Posterior cingulate gyrus (tissue), 11 donors: ENCODE data around the gene MYO6.
"Not testable (repeated sequence)": the region's sequence is repeated elsewhere in the genome, so short reads cannot be mapped to it uniquely, and the experiment has no call there.

ENCODE experiments used
- DNase-seq, 10 donors: peaks; one replicate each; pipeline versions ENCODE4 v3.0.0 to v3.0.0-alpha.2; 2020 to 2021; ENCODE audit warnings: mixed read lengths in 3 of 10
- intact Hi-C: fragments of 100-400 bp; cut with DNase I; formaldehyde crosslinking; loops from one replicate; pipeline ENCODE4 v1.15.1; 2023

The MYO6 gene

DNA sequence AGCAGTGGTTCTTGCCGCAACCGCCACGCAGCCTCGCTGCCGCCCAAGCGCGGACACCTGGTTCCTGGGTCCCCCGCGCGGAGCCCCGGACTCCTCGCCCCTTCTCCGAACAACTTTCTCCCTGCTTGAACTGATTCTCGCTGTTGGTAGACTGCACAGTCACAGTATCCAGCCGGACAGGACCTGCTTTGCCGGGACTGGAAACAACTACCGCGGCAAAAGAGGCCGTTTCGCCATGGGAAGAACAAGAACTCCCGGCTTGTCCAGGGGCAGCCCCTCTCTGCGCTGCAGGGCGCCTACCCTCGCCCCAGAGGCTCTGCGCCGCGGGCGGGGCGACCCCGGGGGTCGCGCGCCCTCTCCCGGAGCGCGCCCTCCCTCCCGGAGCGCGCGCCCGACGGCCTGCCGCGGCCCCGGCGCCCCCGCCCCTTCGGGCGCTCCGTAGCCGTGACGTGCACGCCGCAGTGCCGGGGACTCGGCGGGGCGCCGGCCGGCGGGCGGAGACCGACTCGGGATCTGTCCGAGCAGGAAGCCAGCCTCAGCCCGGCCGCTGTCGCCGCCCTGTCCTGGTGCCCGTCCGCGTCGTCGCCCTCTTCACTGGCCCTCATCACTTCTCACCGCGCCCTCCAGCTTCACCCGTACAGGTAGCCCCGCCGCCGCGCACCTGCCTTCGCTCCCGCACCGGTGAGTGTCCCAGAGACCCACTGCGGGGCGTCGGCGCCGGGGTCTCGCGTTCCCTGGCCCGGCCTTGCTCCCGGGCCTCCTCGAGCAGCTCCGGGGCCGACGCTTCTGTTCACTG, at the start of gene MYO6:
Gene MYO6, plus strand, starts transcription at position 497 of the 796 bp plus-strand sequence. CDS start 68,309 bp downstream, outside the sequence.
- DNase-seq, result peak; percentile 59 to 97 (median 78)
- intact Hi-C loops, result loop anchor here (5.0 kb wide), 1 partner anchor 147 kb away; the partner anchor contains the start of gene SENP6

- DNase-seq, intact Hi-C loops: not testable (repeated sequence)
Observed at GRCh38 chr6:75708334-75708733, 40.7 kb upstream of the MYO6 start.

DNA sequence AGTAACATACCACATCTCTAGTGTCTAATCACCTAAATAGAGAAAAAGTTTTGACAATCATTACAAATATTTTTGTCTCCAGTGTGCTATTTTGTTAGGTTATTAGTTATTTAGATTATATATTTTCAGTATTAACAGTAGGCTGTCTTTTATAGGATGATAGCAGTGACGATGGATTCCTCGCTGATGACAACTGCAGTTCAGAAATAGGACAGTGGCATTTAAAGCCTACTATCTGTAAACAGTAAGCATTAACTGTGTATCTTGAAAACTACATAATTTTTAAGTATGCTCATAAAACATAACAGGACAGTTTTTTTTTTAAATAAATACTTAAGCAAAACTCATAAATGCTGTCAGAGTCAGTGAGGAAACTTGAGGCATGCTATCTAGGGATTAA, 37.9 kb upstream of the MYO6 start:
- intact Hi-C loops, result no loop called here
- DNase-seq, result no peak

DNA sequence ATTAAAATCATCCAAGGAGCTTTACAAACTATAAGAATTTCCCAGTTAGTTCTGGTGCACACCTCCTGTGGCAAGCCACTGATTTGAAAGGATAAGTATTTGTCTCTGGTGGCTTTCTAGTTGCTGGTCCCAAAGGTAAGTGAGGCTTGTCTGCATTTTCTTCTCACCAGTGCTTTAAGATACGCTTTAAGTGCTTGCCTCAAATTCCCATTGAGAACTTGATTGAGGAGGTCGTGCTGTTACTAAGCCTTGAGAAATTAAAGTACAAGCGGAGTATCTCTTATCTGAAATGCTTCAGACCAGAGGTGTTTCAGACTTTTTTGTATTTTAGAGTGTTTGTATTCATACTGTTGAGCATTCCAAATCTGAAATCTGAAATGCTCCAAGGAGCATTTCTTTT, 29.9 kb upstream of the MYO6 start:
- no peak for DNase-seq
- intact Hi-C loops, result no loop called here

GRCh38 chr6:75723382-75723781, 25.7 kb upstream of the MYO6 start:
- no peak for DNase-seq
- intact Hi-C loops, result no loop called here

DNA sequence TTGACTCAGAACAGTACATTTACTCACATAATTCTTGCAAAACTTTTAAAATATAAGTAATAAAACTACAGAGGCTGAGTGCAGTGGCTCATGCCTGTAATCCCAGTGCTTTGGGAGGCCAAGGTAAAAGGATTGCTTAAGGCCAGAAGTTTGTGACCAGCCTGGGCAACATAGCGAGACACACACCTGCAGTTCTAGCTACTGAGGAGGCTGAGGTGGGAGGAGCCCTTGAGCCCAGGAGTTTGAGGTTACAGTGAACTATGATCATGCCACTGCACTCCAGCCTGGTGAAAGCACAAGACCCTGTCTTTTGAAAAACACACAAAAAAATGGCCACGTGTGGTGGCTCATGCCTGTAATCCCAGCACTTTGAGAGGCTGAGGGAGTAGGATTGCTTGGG, 21.8 kb upstream of the MYO6 start:
- DNase-seq, result no peak

DNA sequence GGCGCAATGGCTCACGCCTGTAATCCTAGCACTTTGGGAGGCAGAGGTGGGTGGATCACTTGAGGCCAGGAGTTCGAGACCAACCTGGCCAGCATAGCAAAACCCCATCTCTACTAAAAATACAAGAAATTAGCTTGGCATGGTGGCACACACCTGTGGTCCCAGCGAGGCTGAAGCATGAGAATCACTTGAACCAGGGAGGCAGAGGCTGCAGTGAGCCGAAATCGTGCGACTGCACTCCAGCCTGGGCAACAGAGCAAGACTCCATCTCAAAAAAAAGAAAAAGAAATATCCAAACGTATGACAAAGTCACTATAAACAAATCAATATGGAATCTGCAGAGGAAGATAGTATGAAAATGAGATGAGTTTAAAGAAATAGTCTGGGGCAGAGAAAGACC, 18.0 kb upstream of the MYO6 start:
- DNase-seq, intact Hi-C loops: not testable (repeated sequence)

More for the DNA sequence above, 21.8 kb upstream of the MYO6 start:
- intact Hi-C loops, result no loop called here

DNA sequence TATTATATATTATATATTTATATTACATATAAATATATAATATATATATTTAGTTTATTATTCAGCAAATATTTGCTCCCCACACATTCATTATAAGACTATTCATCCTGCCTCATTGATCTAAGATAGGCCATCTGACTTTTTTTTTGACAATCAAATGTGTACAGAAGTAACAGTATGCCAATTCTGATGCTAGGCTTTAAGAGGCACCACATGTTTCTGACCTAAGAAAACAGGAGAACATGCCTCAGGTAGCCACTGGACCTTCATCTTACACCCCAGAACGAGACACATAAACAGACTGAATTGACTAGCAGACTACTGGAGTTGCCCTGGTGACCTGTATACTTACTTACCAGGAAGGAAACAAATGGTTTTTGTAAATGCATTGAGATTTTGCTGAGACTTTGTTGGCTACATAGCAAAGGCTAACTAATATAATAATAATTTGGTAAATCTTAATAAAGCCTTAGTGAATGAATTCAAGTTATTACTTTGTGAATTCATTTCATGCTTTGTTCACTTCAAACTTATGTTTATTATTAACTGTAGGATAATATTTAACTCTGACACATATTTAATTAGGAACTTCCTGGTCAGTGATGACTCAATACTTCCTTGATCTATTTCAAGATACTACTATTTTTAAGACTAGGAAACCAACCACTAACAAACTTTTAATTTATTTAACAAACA, 13.4 kb upstream of the MYO6 start:
- DNase-seq, result no peak

DNA sequence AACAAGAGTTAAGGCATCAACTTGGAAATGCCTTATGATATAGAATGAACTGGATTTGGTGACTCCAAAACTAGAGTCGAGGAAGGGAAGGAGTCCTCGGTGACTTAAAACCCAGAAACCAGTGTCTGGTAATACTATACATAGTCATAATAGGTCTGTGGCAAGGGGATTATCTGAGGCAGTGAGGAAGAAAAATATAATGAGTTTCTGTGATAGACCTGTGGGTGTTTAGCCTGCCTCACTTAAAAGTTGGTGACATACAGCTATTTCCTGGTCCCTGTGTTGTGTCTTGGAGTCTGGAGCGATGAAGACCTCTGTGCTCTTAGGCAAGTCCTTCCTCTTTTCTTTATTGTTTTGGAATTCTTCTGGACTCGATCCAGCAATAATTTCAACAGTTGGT, 5.1 kb upstream of the MYO6 start:
- no peak for DNase-seq
- intact Hi-C loops, result no loop called here

More for the DNA sequence above, 13.4 kb upstream of the MYO6 start:
- intact Hi-C loops, result no loop called here

GRCh38 chr6:75745404-75745803, 3.6 kb upstream of the MYO6 start:
- no peak for DNase-seq
- intact Hi-C loops, result loop anchor here (5.0 kb wide), 1 partner anchor 143 kb away; the partner anchor contains the start of gene SENP6

GRCh38 chr6:75746221-75746620, 2.8 kb upstream of the MYO6 start:
- no peak for DNase-seq
- intact Hi-C loops, result loop anchor here (5.0 kb wide), 1 partner anchor 144 kb away; the partner anchor contains the start of gene SENP6

- no peak for DNase-seq
- intact Hi-C loops, result loop anchor here (5.0 kb wide), 1 partner anchor 145 kb away; the partner anchor contains the start of gene SENP6
Observed at GRCh38 chr6:75747152-75747992, 1.7 kb upstream of the MYO6 start.

DNA sequence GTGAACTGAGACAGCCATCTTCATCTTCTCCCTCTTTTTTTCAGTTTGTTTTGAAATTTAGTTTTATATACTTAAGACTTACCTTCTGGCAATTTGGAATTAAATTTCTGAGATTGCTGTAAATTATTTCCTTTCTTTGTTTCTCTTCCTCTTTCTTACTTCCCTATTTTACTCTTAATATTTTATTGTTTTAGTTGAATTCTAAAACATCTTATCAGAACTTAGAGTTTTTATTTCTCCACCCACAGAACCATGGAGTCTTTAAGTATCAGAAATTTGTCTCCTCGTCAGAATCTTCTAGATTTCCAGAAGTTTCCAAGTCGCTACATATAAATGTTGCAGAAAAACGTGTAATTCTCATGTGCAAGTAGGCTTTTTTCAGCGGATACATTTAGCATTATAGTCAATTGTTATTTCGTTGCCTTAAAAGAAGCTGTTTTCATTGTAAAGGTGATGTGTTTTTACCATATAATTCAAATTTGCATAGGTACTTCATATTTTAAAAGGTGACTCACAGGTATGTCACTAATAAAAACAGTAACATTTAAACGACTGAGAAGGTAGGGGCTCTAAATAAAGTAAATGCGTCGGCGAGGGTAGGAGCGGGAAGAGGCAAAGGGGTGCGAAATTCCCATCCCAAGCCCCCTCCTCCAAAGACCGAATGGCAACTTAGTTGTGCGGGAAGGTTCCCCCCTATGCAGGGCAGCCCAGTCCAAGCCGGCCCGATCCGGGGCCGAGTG, 866 bp upstream of the MYO6 start:
- intact Hi-C loops, result loop anchor here (5.0 kb wide), 1 partner anchor 146 kb away; the partner anchor contains the start of gene SENP6
- DNase-seq, result no peak

DNA sequence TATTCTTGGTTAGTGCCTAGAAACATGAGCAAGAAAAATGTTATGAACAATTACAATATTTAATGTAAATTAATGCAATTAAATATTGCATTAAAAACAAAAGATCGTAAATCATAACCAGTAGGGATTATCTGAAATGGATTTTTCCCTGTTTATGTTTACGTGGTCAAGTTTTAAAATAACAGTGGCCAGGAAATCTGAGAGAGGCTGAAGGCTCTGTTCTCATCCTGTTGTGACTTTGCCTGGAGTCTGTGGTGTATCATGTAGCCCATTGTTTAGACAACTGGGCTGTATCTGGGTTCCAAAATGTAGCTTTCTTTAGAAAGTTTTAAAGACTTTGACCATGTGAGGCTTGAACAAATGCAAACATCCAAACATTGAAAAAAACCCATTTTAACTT, 2.4 kb downstream of the MYO6 start:
- no peak for DNase-seq
- intact Hi-C loops, result no loop called here

GRCh38 chr6:75752365-75752764, 3.3 kb downstream of the MYO6 start:
- intact Hi-C loops, result no loop called here
- no peak for DNase-seq

GRCh38 chr6:75755704-75756103, 6.7 kb downstream of the MYO6 start:
- intact Hi-C loops, result no loop called here

DNA sequence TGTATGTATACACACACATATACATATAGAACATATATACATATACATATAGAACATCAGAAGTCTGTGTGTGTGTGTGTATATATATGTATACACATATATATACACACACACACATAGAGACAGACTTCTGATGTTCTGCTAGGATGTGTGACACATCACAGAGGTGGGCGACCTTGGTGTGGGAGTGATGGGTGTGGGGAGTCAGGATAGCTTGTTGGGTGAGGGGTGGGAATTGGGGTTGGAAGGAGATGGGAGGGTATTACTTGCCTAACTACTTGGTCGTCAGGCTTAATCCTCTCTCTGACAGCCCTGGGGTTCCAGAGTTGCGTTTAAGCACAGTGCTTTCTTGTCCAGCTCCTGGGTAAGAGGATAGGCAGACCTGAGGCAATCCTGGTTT, 8.3 kb downstream of the MYO6 start:
- no peak for DNase-seq

More at GRCh38 chr6:75755704-75756103, 6.7 kb downstream of the MYO6 start:
- DNase-seq, result no peak

DNA sequence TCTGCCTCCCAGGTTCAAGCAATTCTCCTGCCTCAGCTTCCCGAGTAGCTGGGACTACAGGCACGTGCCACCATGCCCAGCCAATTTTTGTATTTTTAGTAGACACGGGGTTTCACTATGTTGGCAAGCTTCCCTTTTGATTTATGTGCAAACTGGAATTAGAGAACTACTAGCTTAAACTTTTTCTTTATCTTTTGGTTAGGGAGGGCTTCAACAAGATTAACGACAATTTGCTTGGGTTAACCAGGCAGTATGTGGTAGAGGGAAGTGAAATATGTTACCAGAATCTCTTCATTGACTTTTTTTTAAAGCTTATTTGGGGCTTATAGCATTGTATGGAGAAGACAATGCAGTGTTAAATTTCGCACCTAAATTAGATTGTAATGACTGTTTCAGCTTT, 9.0 kb downstream of the MYO6 start:
- intact Hi-C loops, result no loop called here
- no peak for DNase-seq

More for the DNA sequence above, 8.3 kb downstream of the MYO6 start:
- intact Hi-C loops, result no loop called here

DNA sequence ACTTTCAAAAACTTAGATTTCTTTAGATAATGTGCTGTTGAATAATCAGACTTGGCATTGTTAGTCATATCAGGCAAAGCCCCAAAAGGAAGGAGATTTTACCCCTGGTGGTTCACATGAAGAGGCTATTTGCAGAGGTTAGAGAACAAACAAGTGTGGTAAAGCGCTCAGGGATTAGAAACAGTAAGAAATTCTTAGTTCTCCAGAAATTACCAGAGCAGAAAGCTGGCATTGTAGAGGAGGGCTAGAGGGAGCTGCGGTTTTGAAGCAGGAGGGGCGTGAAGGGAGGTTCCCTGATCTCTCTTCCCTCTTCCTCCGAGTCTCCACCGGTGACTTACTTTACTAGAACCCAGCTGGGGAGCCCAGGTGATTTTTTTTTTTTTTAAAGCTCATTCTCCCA, 10.2 kb downstream of the MYO6 start:
- intact Hi-C loops, result no loop called here
- DNase-seq, result no peak

DNA sequence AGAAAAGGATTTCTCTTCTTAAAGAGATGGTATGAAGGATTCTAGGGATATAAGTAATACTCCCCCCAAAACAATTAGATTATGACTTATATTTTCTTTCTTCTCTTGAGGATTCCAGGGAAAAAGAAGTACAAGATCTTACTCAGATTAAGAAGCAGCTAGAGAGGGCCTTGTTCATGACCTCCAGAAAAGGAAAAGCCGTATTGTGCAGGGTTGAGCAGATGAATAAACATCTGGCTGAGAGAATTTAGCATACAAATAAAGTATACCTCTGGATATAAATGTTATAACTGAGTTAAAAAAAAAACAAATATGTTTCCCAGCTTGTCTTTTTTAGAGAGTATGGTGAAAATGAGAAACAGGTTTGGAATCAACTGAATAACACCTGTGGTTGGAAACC, 11.3 kb downstream of the MYO6 start:
- DNase-seq, result no peak

More for the DNA sequence above, 11.3 kb downstream of the MYO6 start:
- intact Hi-C loops, result no loop called here
